Stimulated activated CD4-positive, alpha-beta T cell treated with anti-CD3 and anti-CD28 coated beads, Interleukin-4, amount 100 ng/mL, for 24 hours (primary cell): ENCODE data around the gene RXRA.

Source experiments
- DNase-seq: peaks from one replicate; pipeline ENCODE4 v3.0.0-alpha.2; 2020

RXRA gene

DNA sequence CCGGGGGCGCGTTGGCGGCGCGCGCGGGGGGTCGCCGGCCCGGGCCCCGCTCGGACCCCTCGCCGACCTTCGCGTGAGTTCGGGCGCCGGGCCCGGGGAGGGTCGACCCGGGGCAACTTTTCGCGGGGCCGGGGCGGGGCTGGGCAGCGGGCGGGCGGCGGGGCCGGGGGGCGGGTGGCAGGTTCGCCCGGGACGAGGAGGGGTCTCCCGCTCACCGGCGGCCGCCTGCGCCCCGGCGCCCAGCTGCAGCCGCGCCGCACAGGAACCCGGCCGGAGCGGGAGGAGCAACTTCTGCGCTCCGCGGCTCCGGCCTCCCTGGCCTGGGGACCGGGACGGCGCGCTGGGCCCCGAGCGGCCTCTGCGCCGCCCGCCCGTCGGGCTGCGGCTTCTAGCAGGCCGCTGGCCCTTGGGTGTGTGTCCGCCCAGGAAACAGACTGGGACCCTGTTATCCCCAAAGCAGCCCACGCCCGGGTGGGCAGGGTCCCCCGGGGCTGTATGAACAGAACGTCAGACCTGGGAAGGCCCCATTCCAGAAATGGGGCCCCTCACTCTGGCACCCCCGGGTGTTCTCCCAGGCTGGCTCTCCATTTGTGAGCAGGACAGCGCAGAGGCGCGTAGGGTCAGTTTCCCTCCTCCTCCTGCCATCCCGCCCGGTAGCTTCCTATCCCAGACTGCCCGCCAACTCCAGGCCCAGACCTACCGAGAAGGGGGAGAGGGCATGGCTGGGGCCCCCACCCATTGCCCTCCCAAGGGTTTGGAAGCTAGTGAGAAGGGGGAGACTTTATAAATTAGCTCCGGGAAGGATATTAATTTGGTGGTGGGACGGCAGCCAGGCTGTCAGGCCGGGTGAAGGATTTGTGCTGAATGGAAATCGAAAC lies 708 bp downstream of the RXRA start:
- no peak for DNase-seq

DNA sequence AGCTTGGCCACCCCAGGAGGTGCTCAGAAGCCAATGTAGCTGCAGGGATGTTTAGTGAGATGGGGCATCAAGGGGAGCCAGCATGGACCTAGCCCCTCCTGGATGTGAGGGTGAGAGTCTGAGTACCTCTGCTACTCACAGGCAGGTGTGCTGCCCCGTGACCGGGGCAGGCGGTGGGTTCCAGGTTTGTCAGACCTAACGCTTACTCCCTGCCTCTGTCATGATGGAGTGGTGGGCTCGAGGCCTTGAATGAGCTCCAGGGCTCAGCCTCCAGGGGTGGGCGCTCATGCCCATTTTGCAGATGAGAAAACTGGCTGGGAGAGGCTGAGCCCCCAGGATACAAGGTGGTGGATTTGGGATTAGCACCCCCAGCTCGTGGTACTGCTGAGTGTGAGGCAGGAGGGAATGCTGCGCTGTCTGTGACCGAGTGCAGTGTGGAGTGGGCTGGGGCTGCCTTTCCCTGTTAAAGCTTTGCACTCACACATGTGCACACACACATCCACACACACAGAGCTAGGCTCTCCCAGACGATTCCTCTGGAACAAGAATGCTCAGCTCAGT lies 1.5 kb downstream of the RXRA start:
- DNase-seq: no peak

DNA sequence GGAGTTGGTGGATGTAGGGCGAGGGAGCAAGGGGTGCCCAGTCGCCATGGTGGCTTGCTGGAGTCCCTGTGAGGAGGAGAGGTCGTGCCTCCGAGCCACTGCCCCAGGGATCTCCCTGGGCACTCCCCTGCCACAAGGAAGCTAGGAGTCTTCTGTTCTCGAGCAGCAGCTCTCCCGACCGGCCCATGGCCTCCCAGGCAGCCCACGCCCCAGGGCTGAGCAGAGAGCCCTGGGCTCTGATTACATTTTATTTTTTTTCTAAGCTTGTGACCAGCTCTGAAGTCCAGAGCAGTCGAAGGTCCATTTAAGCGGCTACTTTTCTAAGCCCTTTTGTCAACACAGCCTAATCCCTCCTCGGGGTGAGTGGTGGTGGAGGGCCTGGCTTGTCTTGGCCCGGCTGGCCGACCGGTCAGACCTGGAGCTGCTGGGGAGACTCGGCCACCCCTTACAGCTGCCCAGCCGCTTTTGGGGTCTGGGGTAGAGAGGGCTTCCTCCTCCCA lies 2.1 kb downstream of the RXRA start:
- DNase-seq: no peak

DNA sequence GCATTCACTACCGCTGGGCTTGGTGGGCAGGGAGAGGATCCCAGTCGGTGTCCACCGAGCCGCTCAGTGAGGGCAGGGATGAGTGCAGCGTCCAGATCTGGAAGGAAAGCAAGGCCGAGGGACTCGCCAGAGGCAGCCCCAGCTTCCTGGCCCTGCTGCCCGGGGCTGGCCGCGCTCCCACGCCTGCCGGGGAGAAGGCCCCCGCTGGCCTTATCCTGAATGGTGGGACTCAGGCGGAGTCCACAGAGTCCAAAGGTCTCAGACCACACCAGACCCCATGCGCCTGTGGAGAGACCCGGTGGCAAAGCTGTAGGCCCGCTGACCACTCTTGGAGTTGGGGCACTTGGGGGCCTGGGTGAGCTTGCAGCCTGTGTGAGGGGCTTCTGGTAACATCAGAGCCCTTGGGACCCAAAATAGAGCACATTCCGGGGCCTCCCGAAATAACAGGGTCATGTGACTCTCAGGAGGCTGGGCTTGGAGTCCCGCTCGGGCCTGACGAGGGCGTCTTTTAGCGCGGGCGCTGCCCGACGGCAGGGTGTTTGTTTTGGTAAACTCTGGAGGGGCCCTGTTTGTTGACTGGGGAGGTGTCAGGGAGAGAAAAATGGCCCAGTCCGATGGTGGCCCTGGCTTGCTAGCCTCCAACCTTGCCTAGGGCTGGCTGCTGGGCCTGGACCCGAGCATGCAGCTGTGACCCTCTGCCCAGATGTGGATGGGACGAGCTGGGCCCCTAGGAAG lies 2.8 kb downstream of the RXRA start:
- DNase-seq: no peak

DNA sequence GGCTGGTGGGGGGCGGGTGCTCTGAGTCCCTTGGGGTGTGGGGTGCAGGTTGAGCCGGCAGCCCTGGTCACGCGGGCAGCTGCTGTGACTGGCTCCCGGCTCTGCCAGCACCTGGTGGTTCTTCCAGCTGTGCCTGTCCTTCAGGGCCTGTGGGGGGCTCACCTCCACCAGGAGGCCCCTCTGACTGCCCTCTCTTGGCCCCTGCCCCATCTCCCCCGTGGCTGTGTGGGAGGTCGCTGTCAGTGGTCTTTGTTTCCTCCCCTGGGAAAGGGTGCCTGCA lies 3.3 kb downstream of the RXRA start:
- no peak for DNase-seq

DNA sequence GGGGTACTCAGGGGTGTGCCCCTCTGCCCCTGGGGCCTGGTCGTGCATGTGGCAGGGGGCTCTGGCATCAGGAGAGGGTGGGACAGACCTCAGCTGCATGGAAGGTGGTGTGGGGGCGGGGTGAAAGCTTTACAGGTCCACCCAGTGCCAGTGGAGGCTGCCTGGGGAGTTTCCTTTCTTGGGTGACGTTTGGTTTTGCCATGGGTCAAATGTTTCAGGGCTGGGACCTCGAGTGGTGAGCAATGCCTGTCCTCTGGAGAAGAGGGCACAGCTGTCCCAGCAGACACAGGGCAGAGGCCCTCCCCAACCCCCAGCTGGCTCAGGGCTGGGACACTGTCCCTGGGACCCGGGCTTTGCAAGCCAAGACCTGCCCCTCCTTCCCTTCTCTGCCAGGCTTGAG lies 3.6 kb downstream of the RXRA start:
- DNase-seq: no peak

DNA sequence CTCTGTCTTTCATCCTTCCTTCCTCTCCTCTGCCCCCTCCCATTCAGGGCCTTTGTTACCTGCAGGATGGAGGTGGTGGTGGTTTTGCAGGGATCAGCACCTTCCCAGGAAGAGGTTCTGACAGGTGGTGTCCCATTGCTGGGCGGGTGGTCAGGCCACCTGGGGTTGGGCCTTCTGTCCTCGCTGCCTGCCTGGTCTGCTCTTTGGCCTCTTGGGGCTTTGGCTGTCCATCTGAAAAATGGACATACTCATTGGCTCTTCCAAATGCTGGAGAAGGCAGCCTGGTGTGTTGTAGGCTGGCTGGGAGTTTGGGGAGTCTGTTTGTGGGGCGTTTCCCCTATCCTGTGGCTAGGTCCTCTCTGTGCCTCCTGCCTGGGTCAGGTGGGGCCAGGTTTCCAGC lies 4.3 kb downstream of the RXRA start:
- DNase-seq: no peak

DNA sequence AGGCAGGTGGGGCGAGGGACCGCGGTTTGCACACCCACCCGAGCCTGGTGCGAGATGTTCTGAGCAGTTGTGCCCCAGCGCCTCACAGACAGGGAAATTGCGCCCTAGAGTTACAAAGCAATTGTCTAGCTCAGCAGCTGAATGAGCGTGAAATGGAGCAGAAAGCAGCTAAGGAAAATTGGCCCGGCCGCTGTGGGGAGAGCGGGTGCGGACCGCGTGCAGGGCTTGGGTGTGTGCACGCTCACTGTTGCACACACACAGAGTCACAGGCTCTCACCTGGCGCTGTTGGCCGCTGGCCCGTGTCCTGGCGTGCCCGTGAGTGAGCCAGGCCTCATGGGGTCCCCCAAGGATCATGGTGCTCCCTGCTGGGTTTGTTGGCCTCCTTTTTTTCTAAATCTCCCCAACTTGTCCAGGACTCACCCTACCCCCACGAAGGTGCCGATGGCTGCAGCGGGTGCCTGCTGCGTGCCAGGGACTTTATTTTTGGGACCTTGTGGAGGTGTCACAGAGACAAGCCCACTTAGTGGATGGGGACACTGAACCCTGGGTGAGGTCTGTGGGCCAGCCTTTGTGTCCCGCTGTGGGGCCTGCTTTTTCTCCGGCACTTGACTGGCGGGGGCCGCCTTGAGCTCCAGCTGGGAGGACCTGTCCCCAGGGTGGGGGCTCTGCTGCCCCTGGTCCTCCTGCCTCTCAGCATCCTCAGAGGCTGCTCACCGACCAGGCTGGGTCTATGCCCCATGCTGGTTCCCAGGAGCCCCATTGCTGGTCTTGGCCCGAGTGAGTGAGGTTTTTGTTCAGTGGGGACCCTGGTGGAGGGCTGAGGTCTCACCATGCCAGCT lies 5.2 kb downstream of the RXRA start:
- no peak for DNase-seq

DNA sequence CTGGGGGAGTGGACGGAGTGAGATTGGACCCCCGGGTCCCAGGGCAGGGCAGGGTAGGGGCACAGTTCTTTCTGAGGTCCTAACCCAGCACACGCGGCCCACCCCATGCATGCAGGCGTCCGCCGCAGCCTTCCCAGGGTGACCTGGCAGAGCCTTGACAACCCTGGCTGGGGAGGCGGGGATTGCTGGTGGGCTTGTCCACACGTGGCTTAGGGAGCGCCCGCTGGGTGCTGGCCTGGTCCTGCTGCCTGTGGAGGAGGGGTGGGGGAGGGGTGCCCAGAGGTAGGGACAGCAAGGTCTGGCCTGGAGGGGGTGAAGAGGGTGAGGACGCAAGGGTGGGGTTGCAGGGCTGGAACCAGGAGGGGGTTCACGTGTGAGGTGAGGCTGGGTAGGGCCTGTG lies 6.0 kb downstream of the RXRA start:
- DNase-seq: no peak

DNA sequence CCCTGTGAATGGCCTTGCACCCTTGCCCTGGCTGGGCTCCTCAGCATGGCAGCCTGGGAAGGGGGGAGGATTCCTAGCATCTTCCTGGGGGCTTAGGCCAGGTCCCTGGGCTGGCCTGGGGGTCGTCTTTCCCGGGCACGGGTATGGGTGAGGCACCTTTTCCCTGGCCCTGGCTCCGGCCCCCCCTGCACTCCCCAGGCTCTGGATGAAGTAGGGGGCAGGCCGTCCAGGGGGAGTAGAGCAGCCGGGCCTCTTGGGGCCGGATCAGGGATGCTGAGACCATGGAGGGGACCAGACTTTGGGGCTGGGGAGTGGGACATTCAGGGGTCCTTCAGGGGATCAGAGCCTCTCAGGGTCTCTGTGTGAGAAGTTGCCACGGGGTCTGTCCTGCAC lies 6.6 kb downstream of the RXRA start:
- no peak for DNase-seq

DNA sequence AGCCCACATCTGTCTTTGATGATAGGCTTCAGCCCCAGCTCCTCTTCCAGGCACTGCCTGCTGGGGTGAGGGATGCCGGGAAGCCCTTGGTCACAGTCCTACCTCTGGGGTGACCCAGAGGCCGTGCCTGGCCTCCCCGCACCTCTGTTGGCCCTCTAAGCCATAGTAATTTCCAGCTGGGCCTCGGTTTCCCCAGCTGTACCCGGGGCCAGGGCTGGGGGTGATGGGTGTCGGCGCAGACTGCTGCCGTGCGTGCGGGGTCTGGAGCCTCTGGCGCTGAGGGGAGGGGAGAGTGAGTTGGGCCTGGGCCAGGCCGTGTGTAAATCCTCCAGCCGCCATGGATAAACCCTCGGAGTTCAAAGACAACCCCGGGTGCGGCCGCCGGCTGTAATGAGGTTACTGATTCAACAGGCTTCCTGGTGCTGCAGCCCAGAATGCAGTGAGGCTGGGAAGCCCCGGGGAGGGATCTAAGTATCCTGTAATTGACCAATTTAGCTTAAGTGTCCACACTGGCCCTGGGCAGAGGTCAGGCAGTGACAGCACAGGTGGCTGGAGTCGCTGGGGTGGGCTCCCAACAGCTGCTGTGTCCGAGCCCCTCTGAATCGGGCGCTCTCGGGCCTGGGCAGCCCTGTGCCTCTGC lies 7.1 kb downstream of the RXRA start:
- DNase-seq: no peak

DNA sequence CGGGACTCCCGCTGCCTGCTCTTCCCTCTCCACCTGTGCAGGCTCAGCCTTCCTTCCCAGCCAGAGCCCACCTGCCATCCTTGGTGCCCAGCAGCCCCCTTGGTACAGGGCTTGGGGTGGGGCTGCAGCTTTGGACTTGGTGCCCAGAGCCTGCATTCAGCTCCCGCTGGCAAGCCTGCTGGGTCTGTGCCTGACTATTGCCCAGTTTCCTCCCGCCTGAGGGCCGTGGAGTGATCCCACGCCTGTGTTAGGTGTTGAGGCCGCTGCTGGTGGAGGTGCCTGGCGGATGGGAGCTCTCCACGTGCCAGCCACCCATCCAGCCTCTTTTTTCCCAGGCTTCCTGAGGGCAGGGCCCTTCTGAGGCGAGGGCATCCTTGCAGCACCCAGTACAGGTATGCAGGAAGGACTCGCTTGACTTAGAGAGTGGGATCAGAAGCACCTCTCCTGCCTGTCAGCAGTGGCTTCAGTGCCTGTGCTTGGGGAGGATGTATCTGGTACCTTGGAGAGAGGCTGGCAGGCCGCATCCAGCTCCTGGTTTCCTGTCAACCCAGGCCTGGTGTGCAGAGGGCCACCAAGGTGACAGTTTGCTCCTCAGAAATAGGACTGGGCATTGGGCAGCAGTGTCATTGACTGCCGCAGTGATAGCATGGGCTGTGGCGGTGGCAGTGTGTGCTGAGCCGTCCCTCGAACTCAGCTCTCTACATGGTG lies 7.8 kb downstream of the RXRA start:
- no peak for DNase-seq

DNA sequence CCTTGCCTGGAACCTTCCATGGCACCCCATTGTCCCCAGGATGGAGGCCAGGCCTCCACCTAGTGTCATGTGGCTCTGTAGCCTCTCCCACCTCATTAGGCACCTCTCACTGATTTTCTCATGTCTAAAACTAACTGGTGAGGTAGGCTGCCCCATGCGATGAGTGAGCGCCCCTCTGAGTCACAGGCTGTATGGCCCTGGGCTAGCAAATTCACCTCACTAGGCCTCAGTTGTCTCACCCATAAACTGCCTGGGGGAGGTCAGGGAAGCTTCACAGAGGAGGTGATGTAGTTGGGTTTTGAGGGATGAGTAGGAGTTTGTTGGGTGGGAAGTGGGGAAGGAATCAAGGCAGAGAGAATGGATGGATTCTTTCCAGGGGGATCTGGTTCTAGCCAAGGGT lies 8.8 kb downstream of the RXRA start:
- DNase-seq: no peak

DNA sequence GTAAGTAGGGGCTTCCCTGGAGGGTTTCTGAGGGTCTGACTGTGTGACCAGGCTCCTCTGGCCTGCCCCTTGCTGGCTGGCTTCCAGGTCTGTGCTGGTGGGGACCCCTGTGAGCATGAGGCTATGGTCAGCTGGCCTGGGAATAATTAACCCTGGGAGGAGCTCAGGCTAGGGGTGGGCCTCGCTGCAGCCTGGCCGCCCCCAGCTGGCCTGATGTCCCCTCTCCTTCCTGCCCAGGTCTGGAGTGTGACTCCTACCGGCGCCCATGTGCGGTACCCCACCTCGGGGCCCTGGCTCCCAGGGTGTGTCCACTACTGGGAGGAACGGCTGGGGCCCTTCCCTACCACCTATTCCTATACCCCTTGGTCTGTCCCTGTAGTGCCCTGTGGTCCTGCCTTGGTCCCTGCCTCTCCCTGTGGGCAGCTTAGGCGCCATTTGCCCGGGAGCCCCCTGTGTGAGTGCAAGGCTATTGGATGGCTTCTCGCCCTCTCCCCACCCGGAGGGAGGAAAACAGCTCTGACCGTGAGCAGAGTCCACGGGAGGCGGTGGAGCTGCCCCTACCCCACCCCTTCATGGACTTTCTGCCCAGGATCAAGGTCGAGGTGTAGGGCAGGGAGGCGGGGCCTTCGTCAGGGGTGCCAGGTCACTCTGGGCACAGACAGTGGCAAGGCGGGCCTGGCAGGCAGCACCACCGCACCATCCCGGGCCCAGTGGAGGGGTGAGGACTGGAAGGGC lies 9.4 kb downstream of the RXRA start:
- DNase-seq: no peak

DNA sequence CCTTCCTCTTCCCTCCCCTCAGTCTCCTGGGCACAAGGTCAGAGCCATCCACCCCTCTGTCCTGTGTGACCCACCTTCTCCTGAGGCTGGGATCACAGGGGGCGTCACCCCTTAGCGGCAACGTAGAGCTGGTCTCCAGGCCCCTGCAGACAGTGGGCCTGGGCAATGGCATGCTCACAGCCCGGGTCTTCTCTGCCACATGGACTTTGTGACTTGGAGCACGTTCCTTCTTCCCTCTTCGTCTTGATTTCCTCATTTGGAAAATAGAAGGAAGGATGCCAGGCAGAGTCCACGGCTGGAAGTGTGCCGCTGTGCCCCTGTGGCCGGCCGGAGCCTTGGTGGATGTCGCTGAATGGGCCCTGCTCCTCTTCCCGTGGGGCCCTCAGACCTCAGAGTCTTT lies 10.0 kb downstream of the RXRA start:
- no peak for DNase-seq

DNA sequence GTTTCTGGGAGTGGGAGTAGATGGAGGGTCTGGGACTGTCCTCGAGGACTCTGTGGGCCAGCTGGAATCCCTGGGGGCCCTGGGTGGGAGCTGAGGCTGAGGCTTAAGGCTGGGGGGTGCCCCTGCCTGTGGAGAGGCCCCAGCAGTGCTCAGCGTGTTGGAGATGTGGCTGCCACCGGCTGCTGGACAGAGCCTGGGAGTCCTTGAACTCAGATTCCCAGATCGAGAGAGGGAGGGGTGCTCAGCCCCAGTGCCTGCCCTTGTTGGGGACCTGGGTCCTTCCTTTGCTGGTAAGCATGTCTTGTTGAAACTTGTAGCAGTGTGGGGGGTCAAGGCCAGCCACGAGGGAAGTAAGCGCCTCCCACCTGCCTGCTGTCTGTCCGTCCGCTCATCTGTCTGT lies 10.7 kb downstream of the RXRA start:
- no peak for DNase-seq

DNA sequence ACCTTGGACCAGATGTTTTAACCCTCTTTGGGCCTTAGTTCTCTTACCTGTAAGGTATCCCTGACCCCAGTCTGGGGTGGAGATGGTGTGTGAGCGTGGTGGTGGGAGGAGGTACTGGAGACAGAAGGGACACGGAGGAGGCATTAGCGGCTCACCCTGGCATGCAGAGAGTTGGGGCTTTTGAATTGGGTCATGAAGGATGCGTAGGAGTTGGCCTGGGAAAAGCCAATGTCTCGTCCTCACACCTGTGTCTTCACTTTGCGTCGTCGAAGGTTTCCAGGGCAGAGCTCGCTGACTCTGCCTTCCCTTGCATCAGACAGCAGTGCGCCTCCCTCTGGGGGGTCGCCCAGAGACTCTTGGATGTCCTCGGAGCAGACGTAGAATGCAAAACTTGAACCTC lies 11.2 kb downstream of the RXRA start:
- DNase-seq: no peak

DNA sequence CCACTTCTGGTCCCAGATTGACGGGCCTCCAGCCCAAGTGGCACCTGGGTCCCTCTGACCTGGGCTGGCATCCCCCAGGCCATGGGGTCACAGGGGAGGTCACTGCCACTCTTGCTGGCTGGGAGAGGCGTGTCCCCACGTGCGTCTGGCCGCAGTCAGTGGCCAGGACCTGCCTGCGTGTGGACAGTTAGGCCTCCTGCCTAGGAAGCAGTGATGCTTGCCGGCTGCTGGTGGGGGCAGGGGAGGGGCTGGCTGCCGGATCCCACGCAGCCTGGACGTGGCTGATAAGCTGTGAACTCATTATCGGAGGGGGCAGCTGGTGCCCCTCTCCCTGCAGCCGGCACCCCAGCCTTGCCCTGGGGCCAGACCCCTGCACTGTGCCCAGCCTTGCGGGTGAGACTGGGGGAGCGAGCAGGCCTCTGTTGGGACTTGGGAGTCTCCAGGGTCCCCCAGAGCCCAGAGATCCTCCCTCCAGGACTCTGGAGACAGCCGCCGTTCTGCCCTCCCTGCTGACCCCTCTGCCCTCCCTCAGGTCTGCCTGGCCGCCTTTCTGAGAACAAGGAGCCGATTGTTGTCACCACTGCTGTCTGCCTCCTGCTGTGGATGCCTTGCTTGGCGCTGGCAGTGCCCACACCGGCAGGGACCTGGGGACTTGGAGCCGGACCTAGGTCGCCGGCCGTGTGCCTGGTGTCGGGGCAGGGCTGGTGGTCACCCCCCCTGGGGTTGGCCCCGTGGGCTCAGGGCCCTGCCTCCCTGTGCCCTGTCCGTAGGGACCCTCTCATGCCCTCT lies 12.3 kb downstream of the RXRA start:
- no peak for DNase-seq

DNA sequence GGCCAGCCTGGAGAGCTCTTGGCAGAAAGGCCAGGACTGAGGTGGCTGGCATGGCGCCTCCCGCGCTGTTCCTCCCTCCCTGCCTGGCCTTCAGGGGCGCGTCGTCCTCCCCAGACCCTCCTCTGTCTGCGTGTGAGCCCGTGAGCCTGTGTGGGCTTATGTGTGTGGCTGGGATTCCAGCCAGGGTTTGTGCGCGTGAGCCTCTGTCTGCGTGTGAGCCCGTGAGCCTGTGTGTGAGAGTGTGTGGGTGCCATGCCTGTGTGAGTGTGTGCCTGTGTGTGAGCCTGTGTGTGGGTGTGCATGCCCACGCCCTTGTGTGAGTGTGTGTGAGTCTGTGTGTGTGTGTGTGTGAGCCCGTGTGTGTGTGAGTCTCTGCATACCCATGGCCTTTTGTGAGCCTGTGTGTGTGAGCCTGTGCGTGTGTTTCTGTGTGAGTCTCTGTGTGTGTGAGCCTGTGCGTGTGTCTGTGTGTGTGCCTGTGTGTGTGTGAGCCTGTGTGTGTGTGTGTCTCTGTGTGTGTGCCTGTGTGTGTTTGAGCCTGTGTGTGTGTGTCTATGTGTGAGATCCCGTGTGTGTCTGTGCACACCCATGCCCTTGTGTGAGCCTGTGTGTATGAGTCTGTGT lies 13.0 kb downstream of the RXRA start:
- DNase-seq: no peak
